SK-N-SH (cell line): ENCODE results near the gene OLFM1.

ENCODE experiments used
- CTCF ChIP-seq: fragments of 200-600 bp; sonication (generic); IDR thresholded peaks from 2 replicates; pipeline ENCODE4 v1.6.1; 2017; ENCODE audit warnings: antibody characterized with exemption, mild to moderate bottlenecking, moderate library complexity
- EZH2phosphoT487 ChIP-seq: fragments of 200-600 bp; sonication (generic); IDR thresholded peaks from 2 replicates; pipeline ENCODE4 v1.6.1; 2017; ENCODE audit warnings: low read depth, mixed run types, mild to moderate bottlenecking, antibody characterized with exemption, moderate library complexity, borderline replicate concordance
- POLR2AphosphoS5 ChIP-seq: IDR thresholded peaks from 2 replicates; pipeline ENCODE4 v1.6.1; 2012; ENCODE audit warnings: low read depth, low read length
- REST ChIP-seq: IDR thresholded peaks from 2 replicates; pipeline ENCODE4 v1.6.1; 2012; ENCODE audit warnings: mild to moderate bottlenecking, low read depth, low read length, moderate library complexity
- USF1 ChIP-seq: IDR thresholded peaks from 2 replicates; pipeline ENCODE4 v1.4.0; 2012; ENCODE audit warnings: low read depth, borderline replicate concordance
- YY1 ChIP-seq: IDR thresholded peaks from 2 replicates; pipeline ENCODE4 v1.4.0; 2012; ENCODE audit warnings: low read depth, mild to moderate bottlenecking

GRCh38 chr9:135091545-135091944, 4.1 kb downstream of the OLFM1 start:
- TF ChIP-seq CTCF (no peak), USF1 (no peak), EZH2phosphoT487 (no peak), REST (no peak), POLR2AphosphoS5 (no peak), YY1 (no peak)
